ENCODE results near the gene FBXO3.

The FBXO3 gene

GRCh38 chr11:33700063-33700501 lies 74.2 kb downstream of the FBXO3 start:
- DNase-seq, result no peak

- DNase-seq, result no peak
Observed at GRCh38 chr11:33699515-33700062, 74.7 kb downstream of the FBXO3 start.

GRCh38 chr11:33698921-33699320 lies 75.4 kb downstream of the FBXO3 start:
- DNase-seq, result no peak

GRCh38 chr11:33697997-33698396 lies 76.3 kb downstream of the FBXO3 start:
- no peak for DNase-seq

GRCh38 chr11:33696931-33697638 lies 77.2 kb downstream of the FBXO3 start:
- no peak for DNase-seq

GRCh38 chr11:33696411-33696810 lies 77.9 kb downstream of the FBXO3 start:
- DNase-seq, result no peak

- peak; percentile 45 for DNase-seq
Observed at GRCh38 chr11:33695051-33695566, 79.2 kb downstream of the FBXO3 start.

GRCh38 chr11:33694346-33695050 lies 79.8 kb downstream of the FBXO3 start:
- peak; percentile 49 for DNase-seq

GRCh38 chr11:33692541-33692940 lies 81.8 kb downstream of the FBXO3 start:
- DNase-seq, result no peak

GRCh38 chr11:33692013-33692504 lies 82.3 kb downstream of the FBXO3 start:
- peak; percentile 81 for DNase-seq

- no peak for DNase-seq
Observed at GRCh38 chr11:33691066-33691864, 83.1 kb downstream of the FBXO3 start.

Measured in eye (tissue), 1 donor.